Spleen (tissue), 7 donors: ENCODE results near the gene ZNF70.

ENCODE experiments used
- CTCF ChIP-seq, 11 experiments: fragments of 200-600 bp in 7 of 11; fragments of 450-650 bp in 4 of 11; sonication (generic) in 4 of 11; IDR thresholded peaks in 8 of 11; conservative IDR thresholded peaks in 3 of 11; 1 replicate in 7 of 11; 2 replicates in 4 of 11; pipeline versions ENCODE4 v1.4.0 to v1.8.0; 2016 to 2021; ENCODE audit warnings: antibody characterized with exemption in 11 of 11, inconsistent platforms in 4 of 11, mild to moderate bottlenecking in 1 of 11
- POLR2A ChIP-seq, 3 donors: fragments of 450-650 bp; IDR thresholded peaks; one replicate each; pipeline ENCODE4 v1.5.1; 2017; ENCODE audit warnings: antibody characterized with exemption in 3 of 3, mild to moderate bottlenecking in 1 of 3
- POLR2AphosphoS5 ChIP-seq, 3 donors: sonication (generic); formaldehyde crosslinking; IDR thresholded peaks; one replicate each; pipeline ENCODE4 v1.5.1; 2017; ENCODE audit warnings: antibody characterized with exemption in 3 of 3
- donor health status: DM: no; HTN: no; CAD: no; lungs with moderate emphysema.
- donor health status: DM: no; HTN: no; CAD: no.
- donor health status: DM: no; HTN: no; CAD: no.

- TF ChIP-seq CTCF (IDR thresholded peaks at IDR 0.05 in 8 of 11, conservative IDR thresholded peaks at IDR 0.05 in 3 of 11) (no peak), POLR2A (IDR thresholded peaks at IDR 0.05) (no peak), POLR2AphosphoS5 (IDR thresholded peaks at IDR 0.05) (no peak)
Measured at GRCh38 chr22:23754980-23755636, 4.2 kb upstream of the ZNF70 start.
